Cardiac ventricle fibroblast (primary cell): ENCODE measurements around the gene FBXL15. TPM values are rescaled to one million over a fixed set of nuclear protein-coding genes. Genes with fewer than 3 reads are reported as not detected.

Experiments used
- total RNA-seq: library from RNA; depleted of rRNA; stranded (reverse); fragments of >200 nt; gene quantifications from 2 replicates; pipeline ENCODE4 v1.2.3, GENCODE V29; 2015

FBXL15 gene
- total RNA-seq, result 14.0 and 16.9 TPM in 2 replicates

GRCh38 chr10:102420714-102421506 is at the start of gene FBXL15:
Gene FBXL15, plus strand, starts transcription at chr10:102420836. Its CDS starts 294 bp downstream, at chr10:102421130.

GRCh38 chr10:102395400-102396316 is 25.0 kb upstream of the FBXL15 start, which contains the start of gene NFKB2:
Gene NFKB2, plus strand, starts transcription at chr10:102395705. Its CDS starts 255 bp downstream, at chr10:102395960.

GRCh38 chr10:102418622-102419268 is 1.9 kb upstream of the FBXL15 start, which contains the start of gene PSD:
Gene PSD, minus strand, starts transcription at chr10:102418785. Its CDS starts 1,747 bp downstream, at chr10:102417038.

GRCh38 chr10:102432162-102432950 is 11.7 kb downstream of the FBXL15 start, which contains the start of gene CUEDC2:
Gene CUEDC2, minus strand, starts transcription at chr10:102432574. Its CDS starts 7,386 bp downstream, at chr10:102425188.

GRCh38 chr10:102451105-102451969 is 30.7 kb downstream of the FBXL15 start, which contains the start of gene C10orf95:
Gene C10orf95, minus strand, starts transcription at chr10:102451543. Its CDS starts 450 bp downstream, at chr10:102451093.

Other genes starting within 250 kb of the FBXL15 start
- 0.24 and 3.4 TPM in 2 replicates for gene ELOVL3, start 194.5 kb upstream of the FBXL15 start, total RNA-seq
- gene PITX3, start 179.3 kb upstream of the FBXL15 start, total RNA-seq, result 0.15 and 0.69 TPM in 2 replicates
- 43.0 and 46.9 TPM in 2 replicates for gene GBF1, start 175.3 kb upstream of the FBXL15 start, total RNA-seq
- 18.5 and 23.3 TPM in 2 replicates for gene NFKB2, start 25.1 kb upstream of the FBXL15 start, total RNA-seq
- gene PSD, start 2.1 kb upstream of the FBXL15 start, total RNA-seq, result 19.5 and 19.7 TPM in 2 replicates
- 73.0 and 77.3 TPM in 2 replicates for gene CUEDC2, start 11.7 kb downstream of the FBXL15 start, total RNA-seq
- not detected in 2 replicates for gene C10orf95, start 30.7 kb downstream of the FBXL15 start, total RNA-seq
- gene ACTR1A, start 81.9 kb downstream of the FBXL15 start, total RNA-seq, result 69.9 and 73.5 TPM in 2 replicates
- gene SUFU, start 83.1 kb downstream of the FBXL15 start, total RNA-seq, result 15.1 and 16.8 TPM in 2 replicates
- gene TRIM8, start 223.6 kb downstream of the FBXL15 start, total RNA-seq, result 185 and 199 TPM in 2 replicates